Keratinocyte (primary cell): ENCODE data around the gene SESN2.

ENCODE experiments used
- CTCF ChIP-seq, 3 experiments: IDR thresholded peaks in 1 of 3; conservative IDR thresholded peaks in 1 of 3; optimal IDR thresholded peaks in 1 of 3; 2 replicates in 2 of 3; 3 replicates in 1 of 3; pipeline versions ENCODE3 to v1.5.1; 2011; ENCODE audit warnings: low read length in 3 of 3, mild to moderate bottlenecking in 3 of 3, moderate library complexity in 2 of 3, control low read depth in 1 of 3, inconsistent platforms in 1 of 3; ENCODE audit not compliant: insufficient read depth in 2 of 3; ENCODE audit errors: extremely low read depth in 1 of 3
- EZH2 ChIP-seq: IDR thresholded peaks from one replicate; pipeline ENCODE4 v1.6.1; 2012; ENCODE audit warnings: inconsistent platforms, mild to moderate bottlenecking, low read length, moderate library complexity

GRCh38 chr1:28264897-28265296, 5.6 kb downstream of the SESN2 start:
- no peak for TF ChIP-seq CTCF (optimal IDR thresholded peaks at IDR 0.05 in 1 of 3, IDR thresholded peaks at IDR 0.05 in 1 of 3, conservative IDR thresholded peaks at IDR 0.05 in 1 of 3; ENCODE audit: extremely low read depth in 1 of 3, insufficient read depth in 2 of 3, low read length in 3 of 3)
- no peak for TF ChIP-seq EZH2
